Fibroblast of peridontal ligament (primary cell): Measurements from ENCODE around the gene TEX51.

Source experiments
- DNase-seq: peaks from one replicate; pipeline ENCODE4 v3.0.0-alpha.2; 2010; ENCODE audit errors: extremely low read depth

TEX51 gene

GRCh38 chr2:126913881-126914615 is 15.4 kb downstream of the TEX51 start:
- no peak for DNase-seq

GRCh38 chr2:126914811-126915500 is 16.3 kb downstream of the TEX51 start:
- DNase-seq, result no peak

- no peak for DNase-seq
These were observed 17.2 kb downstream of the TEX51 start for GRCh38 chr2:126915903-126916302.

- no peak for DNase-seq
These were observed 18.1 kb downstream of the TEX51 start for GRCh38 chr2:126916744-126917143.

GRCh38 chr2:126921066-126921465 is 22.4 kb downstream of the TEX51 start:
- DNase-seq, result no peak

- DNase-seq, result no peak
These were observed 32.4 kb downstream of the TEX51 start for GRCh38 chr2:126930970-126931590.

GRCh38 chr2:126932529-126932928 is 33.8 kb downstream of the TEX51 start:
- DNase-seq, result no peak

GRCh38 chr2:126932966-126933710 is 34.4 kb downstream of the TEX51 start:
- no peak for DNase-seq

GRCh38 chr2:126933711-126934091 is 35.0 kb downstream of the TEX51 start:
- no peak for DNase-seq

- no peak for DNase-seq
These were observed 36.1 kb downstream of the TEX51 start for GRCh38 chr2:126934809-126935208.

- DNase-seq, result no peak
These were observed 37.1 kb downstream of the TEX51 start for GRCh38 chr2:126935774-126936173.

- no peak for DNase-seq
These were observed 37.6 kb downstream of the TEX51 start for GRCh38 chr2:126936219-126936723.

GRCh38 chr2:126940331-126940730 is 41.6 kb downstream of the TEX51 start:
- DNase-seq, result no peak

- no peak for DNase-seq
These were observed 43.9 kb downstream of the TEX51 start for GRCh38 chr2:126942427-126943203.

GRCh38 chr2:126943612-126944348 is 45.1 kb downstream of the TEX51 start:
- DNase-seq, result no peak

GRCh38 chr2:126945118-126945517 is 46.4 kb downstream of the TEX51 start:
- no peak for DNase-seq

GRCh38 chr2:126946318-126947102 is 47.8 kb downstream of the TEX51 start:
- no peak for DNase-seq

- DNase-seq, result no peak
These were observed 48.4 kb downstream of the TEX51 start for GRCh38 chr2:126947103-126947429.

- no peak for DNase-seq
These were observed 51.1 kb downstream of the TEX51 start for GRCh38 chr2:126949775-126950174.

GRCh38 chr2:126950504-126950903 is 51.8 kb downstream of the TEX51 start:
- no peak for DNase-seq
